ENCODE results near the gene GLDN.

GLDN gene

GRCh38 chr15:51355096-51355495 lies 13.6 kb downstream of the GLDN start:
- FAIRE-seq = no peak
- DNase-seq (ENCODE audit: insufficient read length, low spot score) = no peak

GRCh38 chr15:51356147-51356546 lies 14.7 kb downstream of the GLDN start:
- FAIRE-seq (no peak), DNase-seq (ENCODE audit: insufficient read length, low spot score) (no peak)

- FAIRE-seq (no peak), DNase-seq (ENCODE audit: insufficient read length, low spot score) (no peak)
These were observed 15.5 kb downstream of the GLDN start for GRCh38 chr15:51356983-51357382.

- no peak for DNase-seq (ENCODE audit: insufficient read length, low spot score)
- FAIRE-seq = no peak
These were observed 18.5 kb downstream of the GLDN start for GRCh38 chr15:51359981-51360380.

- FAIRE-seq = no peak
- DNase-seq (ENCODE audit: insufficient read length, low spot score) = no peak
These were observed 21.9 kb downstream of the GLDN start for GRCh38 chr15:51363383-51363782.

- no peak for FAIRE-seq
These were observed 24.0 kb downstream of the GLDN start for GRCh38 chr15:51365417-51365816.

GRCh38 chr15:51366071-51366470 lies 24.6 kb downstream of the GLDN start:
- no peak for DNase-seq (ENCODE audit: insufficient read length, low spot score)
- no peak for FAIRE-seq

More at GRCh38 chr15:51365417-51365816, 24.0 kb downstream of the GLDN start:
- no peak for DNase-seq (ENCODE audit: insufficient read length, low spot score)

GRCh38 chr15:51366920-51367319 lies 25.5 kb downstream of the GLDN start:
- DNase-seq (ENCODE audit: insufficient read length, low spot score) (no peak), FAIRE-seq (no peak)

- DNase-seq (ENCODE audit: insufficient read length, low spot score) (no peak), FAIRE-seq (no peak)
These were observed 26.0 kb downstream of the GLDN start for GRCh38 chr15:51367322-51367976.

- FAIRE-seq = no peak
- no peak for DNase-seq (ENCODE audit: insufficient read length, low spot score)
These were observed 26.9 kb downstream of the GLDN start for GRCh38 chr15:51368307-51368706.

- DNase-seq (ENCODE audit: insufficient read length, low spot score) = no peak
These were observed 27.4 kb downstream of the GLDN start for GRCh38 chr15:51368751-51369450.

GRCh38 chr15:51369451-51369761 lies 28.0 kb downstream of the GLDN start:
- no peak for FAIRE-seq

More at GRCh38 chr15:51368751-51369450, 27.4 kb downstream of the GLDN start:
- no peak for FAIRE-seq

GRCh38 chr15:51371266-51371665 lies 29.8 kb downstream of the GLDN start:
- DNase-seq (ENCODE audit: insufficient read length, low spot score) = no peak
- FAIRE-seq = no peak

More at GRCh38 chr15:51369451-51369761, 28.0 kb downstream of the GLDN start:
- no peak for DNase-seq (ENCODE audit: insufficient read length, low spot score)

- no peak for DNase-seq (ENCODE audit: insufficient read length, low spot score)
- FAIRE-seq = no peak
These were observed 32.7 kb downstream of the GLDN start for GRCh38 chr15:51374131-51374530.

GRCh38 chr15:51375966-51376640 lies 34.6 kb downstream of the GLDN start:
- no peak for FAIRE-seq
- no peak for DNase-seq (ENCODE audit: insufficient read length, low spot score)

- DNase-seq (ENCODE audit: insufficient read length, low spot score) = no peak
These were observed 35.8 kb downstream of the GLDN start for GRCh38 chr15:51377038-51377786.

GRCh38 chr15:51378406-51378805 lies 37.0 kb downstream of the GLDN start:
- FAIRE-seq (no peak), DNase-seq (ENCODE audit: insufficient read length, low spot score) (no peak)

More at GRCh38 chr15:51377038-51377786, 35.8 kb downstream of the GLDN start:
- FAIRE-seq = no peak

- DNase-seq (ENCODE audit: insufficient read length, low spot score) (no peak), FAIRE-seq (no peak)
These were observed 37.9 kb downstream of the GLDN start for GRCh38 chr15:51379390-51379789.

GRCh38 chr15:51380999-51381806 lies 39.7 kb downstream of the GLDN start:
- FAIRE-seq (peak; percentile 97), DNase-seq (ENCODE audit: insufficient read length, low spot score) (peak; percentile 69)

- FAIRE-seq (no peak), DNase-seq (ENCODE audit: insufficient read length, low spot score) (no peak)
These were observed 41.3 kb downstream of the GLDN start for GRCh38 chr15:51382787-51383186.

Data from GM19239 (cell line).